ENCODE measurements around the gene SHISAL1.

DNA sequence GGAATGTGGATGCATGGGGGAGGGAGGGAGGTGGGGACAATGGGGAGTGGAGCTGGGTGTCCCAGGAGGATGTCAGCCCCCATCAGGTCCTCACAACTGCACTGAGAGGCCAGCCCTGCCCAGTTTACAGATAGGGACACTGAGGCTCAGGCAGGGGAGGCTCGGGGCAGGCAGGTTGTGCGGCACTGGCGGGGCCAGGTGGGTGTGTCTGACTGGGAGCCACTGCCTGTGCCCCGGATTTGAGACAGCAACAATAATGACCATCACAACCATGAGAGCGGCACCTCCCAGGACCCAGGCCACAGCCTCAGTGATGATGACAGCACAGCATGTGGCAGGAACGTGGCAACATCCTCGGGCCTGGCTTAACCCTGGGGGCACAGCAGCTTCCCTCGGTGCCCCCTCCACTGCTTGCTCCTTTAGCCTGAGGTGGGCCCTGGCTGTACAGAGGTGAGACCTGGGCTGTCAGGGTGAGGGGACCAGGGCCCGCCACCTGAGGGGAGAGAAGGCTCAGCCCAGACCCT lies 32.0 kb downstream of the SHISAL1 start:
- TF ChIP-seq POLR2A (IDR thresholded peaks at IDR 0.05): no peak
- TF ChIP-seq, protein P1, sequence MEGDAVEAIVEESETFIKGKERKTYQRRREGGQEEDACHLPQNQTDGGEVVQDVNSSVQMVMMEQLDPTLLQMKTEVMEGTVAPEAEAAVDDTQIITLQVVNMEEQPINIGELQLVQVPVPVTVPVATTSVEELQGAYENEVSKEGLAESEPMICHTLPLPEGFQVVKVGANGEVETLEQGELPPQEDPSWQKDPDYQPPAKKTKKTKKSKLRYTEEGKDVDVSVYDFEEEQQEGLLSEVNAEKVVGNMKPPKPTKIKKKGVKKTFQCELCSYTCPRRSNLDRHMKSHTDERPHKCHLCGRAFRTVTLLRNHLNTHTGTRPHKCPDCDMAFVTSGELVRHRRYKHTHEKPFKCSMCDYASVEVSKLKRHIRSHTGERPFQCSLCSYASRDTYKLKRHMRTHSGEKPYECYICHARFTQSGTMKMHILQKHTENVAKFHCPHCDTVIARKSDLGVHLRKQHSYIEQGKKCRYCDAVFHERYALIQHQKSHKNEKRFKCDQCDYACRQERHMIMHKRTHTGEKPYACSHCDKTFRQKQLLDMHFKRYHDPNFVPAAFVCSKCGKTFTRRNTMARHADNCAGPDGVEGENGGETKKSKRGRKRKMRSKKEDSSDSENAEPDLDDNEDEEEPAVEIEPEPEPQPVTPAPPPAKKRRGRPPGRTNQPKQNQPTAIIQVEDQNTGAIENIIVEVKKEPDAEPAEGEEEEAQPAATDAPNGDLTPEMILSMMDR (IDR thresholded peaks at IDR 0.05): no peak
- no peak for TF ChIP-seq POLR2AphosphoS5 (IDR thresholded peaks at IDR 0.05)
- no peak for TF ChIP-seq EP300 (IDR thresholded peaks at IDR 0.05)
